HPDE6-E6E7 (cell line): ENCODE results near the gene PPM1H.
A peak's percentile ranks its signal among the peaks of the same experiment; 100 is the strongest.

Experiments used
- DNase-seq: peaks from one replicate; pipeline ENCODE4 v3.0.0; 2011; ENCODE audit warnings: missing footprints; ENCODE audit errors: extremely low spot score

The PPM1H gene

GRCh38 chr12:62618930-62619329 lies 316.0 kb downstream of the PPM1H start:
- no peak for DNase-seq

- DNase-seq = no peak
Observed at GRCh38 chr12:62618319-62618718, 316.6 kb downstream of the PPM1H start.

GRCh38 chr12:62613081-62613480 lies 321.9 kb downstream of the PPM1H start:
- no peak for DNase-seq

GRCh38 chr12:62606654-62607053 lies 328.3 kb downstream of the PPM1H start:
- DNase-seq = no peak

- no peak for DNase-seq
Observed at GRCh38 chr12:62605981-62606380, 329.0 kb downstream of the PPM1H start.

GRCh38 chr12:62604871-62605270 lies 330.1 kb downstream of the PPM1H start:
- DNase-seq = no peak

- DNase-seq = no peak
Observed at GRCh38 chr12:62604373-62604772, 330.6 kb downstream of the PPM1H start.

GRCh38 chr12:62603811-62604098 lies 331.2 kb downstream of the PPM1H start:
- no peak for DNase-seq

- peak; percentile 68 for DNase-seq
Observed at GRCh38 chr12:62603061-62603810, 331.7 kb downstream of the PPM1H start.

- DNase-seq = peak; percentile 54
Observed at GRCh38 chr12:62602255-62603060, 332.5 kb downstream of the PPM1H start.

- DNase-seq = no peak
Observed at GRCh38 chr12:62601765-62602164, 333.2 kb downstream of the PPM1H start.

GRCh38 chr12:62599854-62600437 lies 335.0 kb downstream of the PPM1H start:
- DNase-seq = no peak

GRCh38 chr12:62598846-62599245 lies 336.1 kb downstream of the PPM1H start:
- DNase-seq = no peak

- no peak for DNase-seq
Observed at GRCh38 chr12:62597253-62597652, 337.7 kb downstream of the PPM1H start.
